Suprapubic skin (tissue), 4 donors: ENCODE data around the gene MTARC2. TPM values are rescaled to one million over a fixed set of nuclear protein-coding genes. Genes with fewer than 3 reads are reported as not detected.

ENCODE experiments used
- DNase-seq, 2 donors: peaks; one replicate each; pipeline ENCODE4 v3.0.0-alpha.2; 2019; ENCODE audit warnings: low spot score in 2 of 2
- H3K27ac ChIP-seq: fragments of 200-600 bp; sonication (generic); one replicate; pipeline ENCODE4 v1.5.1; 2019
- H3K27me3 ChIP-seq: fragments of 200-600 bp; sonication (generic); one replicate; pipeline ENCODE4 v1.5.1; 2019
- H3K36me3 ChIP-seq: fragments of 200-600 bp; sonication (generic); one replicate; pipeline ENCODE4 v1.5.1; 2019
- H3K4me1 ChIP-seq: fragments of 200-600 bp; sonication (generic); one replicate; pipeline ENCODE4 v1.5.1; 2019
- H3K4me3 ChIP-seq: fragments of 200-600 bp; sonication (generic); one replicate; pipeline ENCODE4 v1.5.1; 2019; ENCODE audit warnings: mild to moderate bottlenecking
- H3K9me3 ChIP-seq: fragments of 200-600 bp; sonication (generic); one replicate; pipeline ENCODE4 v1.5.1; 2019
- CTCF ChIP-seq, 2 donors: fragments of 200-600 bp in 1 of 2; fragments of 450-650 bp in 1 of 2; sonication (generic) in 1 of 2; IDR thresholded peaks; one replicate each; pipeline ENCODE4 v1.5.1; 2016 to 2019; ENCODE audit warnings: antibody characterized with exemption in 2 of 2, mild to moderate bottlenecking in 1 of 2, moderate library complexity in 1 of 2
- EP300 ChIP-seq: sonication (generic); formaldehyde crosslinking; IDR thresholded peaks from one replicate; pipeline ENCODE4 v1.6.1; 2017; ENCODE audit warnings: antibody characterized with exemption
- POLR2A ChIP-seq, 2 donors: fragments of 450-650 bp; IDR thresholded peaks; one replicate each; pipeline ENCODE4 v1.6.1; 2017; ENCODE audit warnings: antibody characterized with exemption in 2 of 2, mild to moderate bottlenecking in 2 of 2, moderate library complexity in 2 of 2
- POLR2AphosphoS5 ChIP-seq, 3 donors: sonication (generic); formaldehyde crosslinking; IDR thresholded peaks; one replicate each; pipeline ENCODE4 v1.6.1; 2017; ENCODE audit warnings: antibody characterized with exemption in 3 of 3
- WGBS: methylation state at CpG from one replicate; pipeline ENCODE4 v1.1.5; 2018; 5-methylcytosine and 5-hydroxymethylcytosine counted together
- total RNA-seq, 4 donors: library from RNA; depleted of rRNA; stranded (reverse); fragments of >200 nt; gene quantifications; one replicate each; pipeline ENCODE4 v1.1.0, GENCODE V29; 2016

MTARC2 gene
- total RNA-seq, 4 donors from 2014 or later: 3.4 to 5.3 (median 4.1) TPM

GRCh38 chr1:220757441-220757840, 9.3 kb downstream of the MTARC2 start:
- Histone ChIP-seq H3K36me3 (peaks cover 21% of the 10 kb centered on the region), H3K27ac (no peak overlapping the region), H3K4me3 (no peak overlapping the region), H3K4me1 (no peaks in the 10 kb centered on the region), H3K27me3 (no peaks in the 10 kb centered on the region), H3K9me3 (no peaks in the 10 kb centered on the region)
- TF ChIP-seq CTCF (IDR thresholded peaks at IDR 0.05) (no peak), EP300 (no peak), POLR2A (IDR thresholded peaks at IDR 0.05) (no peak), POLR2AphosphoS5 (IDR thresholded peaks at IDR 0.05) (no peak)
- no peak for DNase-seq
- 80% methylated on average over 3 of the region's 3 CpGs for WGBS

GRCh38 chr1:220759147-220759546, 11.0 kb downstream of the MTARC2 start:
- WGBS: 94% methylated on average over 3 of the region's 3 CpGs
- Histone ChIP-seq H3K4me3 (no peak overlapping the region), H3K4me1 (no peaks in the 10 kb centered on the region), H3K27me3 (no peaks in the 10 kb centered on the region), H3K9me3 (no peaks in the 10 kb centered on the region), H3K27ac (no peak overlapping the region), H3K36me3 (peaks cover 21% of the 10 kb centered on the region)
- TF ChIP-seq POLR2A (IDR thresholded peaks at IDR 0.05) (no peak), CTCF (IDR thresholded peaks at IDR 0.05) (no peak), EP300 (no peak), POLR2AphosphoS5 (IDR thresholded peaks at IDR 0.05) (no peak)
- DNase-seq: no peak

- Histone ChIP-seq H3K4me3 (no peak overlapping the region), H3K4me1 (no peaks in the 10 kb centered on the region), H3K27me3 (no peaks in the 10 kb centered on the region), H3K36me3 (peaks cover 4% of the 10 kb centered on the region), H3K9me3 (no peaks in the 10 kb centered on the region), H3K27ac (no peak overlapping the region)
- WGBS: 74% methylated on average over 7 of the region's 7 CpGs
- no peak for DNase-seq
- TF ChIP-seq EP300: no peak
- no peak for TF ChIP-seq POLR2AphosphoS5 (IDR thresholded peaks at IDR 0.05)
- TF ChIP-seq POLR2A (IDR thresholded peaks at IDR 0.05): no peak
Measured at GRCh38 chr1:220761688-220762427, 13.7 kb downstream of the MTARC2 start.

- Histone ChIP-seq H3K4me3 (no peak overlapping the region), H3K27ac (no peak overlapping the region), H3K36me3 (peaks cover 6% of the 10 kb centered on the region), H3K9me3 (no peaks in the 10 kb centered on the region), H3K27me3 (no peaks in the 10 kb centered on the region), H3K4me1 (no peaks in the 10 kb centered on the region)
- TF ChIP-seq POLR2AphosphoS5 (IDR thresholded peaks at IDR 0.05) (no peak), CTCF (IDR thresholded peaks at IDR 0.05) (no peak), POLR2A (IDR thresholded peaks at IDR 0.05) (no peak), EP300 (no peak)
- DNase-seq: no peak
- 86% methylated on average over 3 of the region's 3 CpGs for WGBS
Measured at GRCh38 chr1:220764757-220765156, 16.6 kb downstream of the MTARC2 start.

- H3K4me3 ChIP-seq: no peak overlapping the region
- H3K36me3 ChIP-seq: peaks cover 6% of the 10 kb centered on the region
- no peaks in the 10 kb centered on the region for H3K9me3 ChIP-seq
- DNase-seq: no peak
- H3K27me3 ChIP-seq: no peaks in the 10 kb centered on the region
- WGBS: 60% methylated on average over 8 of the region's 8 CpGs
- TF ChIP-seq CTCF (IDR thresholded peaks at IDR 0.05) (no peak), POLR2AphosphoS5 (IDR thresholded peaks at IDR 0.05) (no peak), EP300 (no peak), POLR2A (IDR thresholded peaks at IDR 0.05) (no peak)
- H3K4me1 ChIP-seq: no peaks in the 10 kb centered on the region
- H3K27ac ChIP-seq: no peak overlapping the region
Measured at GRCh38 chr1:220767312-220768125, 19.4 kb downstream of the MTARC2 start.
